C4-2B (cell line): ENCODE data around the gene PEX14.

Experiments
- ZFX ChIP-seq: fragments of 450-650 bp; IDR thresholded peaks from 2 replicates; pipeline ENCODE4 v1.6.1; 2017
- TF ChIP-seq, protein P1 (sequence below): fragments of 450-650 bp; conservative IDR thresholded peaks from 2 replicates; pipeline ENCODE4 v1.5.1; 2017; ENCODE audit warnings: mild to moderate bottlenecking

DNA sequence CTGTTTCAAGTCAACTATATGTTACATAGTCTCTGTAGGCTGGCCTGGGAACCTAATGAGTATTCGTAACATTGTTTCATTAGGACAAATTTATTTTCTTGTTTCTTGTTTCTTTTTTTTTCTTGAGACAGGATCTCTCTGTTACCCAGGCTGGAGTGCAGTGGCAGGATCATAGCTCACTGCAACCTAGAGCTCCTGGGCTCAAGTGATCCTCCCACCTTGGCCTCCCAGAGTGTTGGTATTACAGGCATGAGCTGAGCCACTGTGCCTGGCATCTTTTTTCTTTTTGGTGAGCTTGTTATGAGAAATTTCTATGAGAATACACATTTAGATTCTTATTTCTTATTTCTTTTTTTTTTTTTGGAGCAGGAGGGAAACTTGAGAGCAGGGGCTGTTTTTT, 37.7 kb upstream of the PEX14 start:
- TF ChIP-seq, protein P1, sequence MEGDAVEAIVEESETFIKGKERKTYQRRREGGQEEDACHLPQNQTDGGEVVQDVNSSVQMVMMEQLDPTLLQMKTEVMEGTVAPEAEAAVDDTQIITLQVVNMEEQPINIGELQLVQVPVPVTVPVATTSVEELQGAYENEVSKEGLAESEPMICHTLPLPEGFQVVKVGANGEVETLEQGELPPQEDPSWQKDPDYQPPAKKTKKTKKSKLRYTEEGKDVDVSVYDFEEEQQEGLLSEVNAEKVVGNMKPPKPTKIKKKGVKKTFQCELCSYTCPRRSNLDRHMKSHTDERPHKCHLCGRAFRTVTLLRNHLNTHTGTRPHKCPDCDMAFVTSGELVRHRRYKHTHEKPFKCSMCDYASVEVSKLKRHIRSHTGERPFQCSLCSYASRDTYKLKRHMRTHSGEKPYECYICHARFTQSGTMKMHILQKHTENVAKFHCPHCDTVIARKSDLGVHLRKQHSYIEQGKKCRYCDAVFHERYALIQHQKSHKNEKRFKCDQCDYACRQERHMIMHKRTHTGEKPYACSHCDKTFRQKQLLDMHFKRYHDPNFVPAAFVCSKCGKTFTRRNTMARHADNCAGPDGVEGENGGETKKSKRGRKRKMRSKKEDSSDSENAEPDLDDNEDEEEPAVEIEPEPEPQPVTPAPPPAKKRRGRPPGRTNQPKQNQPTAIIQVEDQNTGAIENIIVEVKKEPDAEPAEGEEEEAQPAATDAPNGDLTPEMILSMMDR, result no peak
- no peak for TF ChIP-seq ZFX
